Epithelial cell of proximal tubule (primary cell): ENCODE data around the gene B3GAT1. TPM values are rescaled to one million over a fixed set of nuclear protein-coding genes. Genes with fewer than 3 reads are reported as not detected.

ENCODE experiments used
- DNase-seq: peaks from one replicate; pipeline ENCODE4 v3.0.0-alpha.2; 2011; ENCODE audit warnings: low read depth
- H3K4me3 ChIP-seq: 2 replicates; pipeline ENCODE4 v1.5.1; 2011; ENCODE audit warnings: low read depth, mild to moderate bottlenecking, low read length
- total RNA-seq: library from RNA; depleted of rRNA; stranded (reverse); fragments of >200 nt; gene quantifications from 2 replicates; pipeline ENCODE4 v1.2.3, GENCODE V29; 2015
- TF ChIP-seq, protein P1 (sequence below): conservative IDR thresholded peaks from 2 replicates; pipeline ENCODE4 v1.5.1; 2012; ENCODE audit warnings: low read depth, mild to moderate bottlenecking, low read length

Gene B3GAT1
- total RNA-seq, 1 donor from 2014 or later: not detected

- TF ChIP-seq, protein P1, sequence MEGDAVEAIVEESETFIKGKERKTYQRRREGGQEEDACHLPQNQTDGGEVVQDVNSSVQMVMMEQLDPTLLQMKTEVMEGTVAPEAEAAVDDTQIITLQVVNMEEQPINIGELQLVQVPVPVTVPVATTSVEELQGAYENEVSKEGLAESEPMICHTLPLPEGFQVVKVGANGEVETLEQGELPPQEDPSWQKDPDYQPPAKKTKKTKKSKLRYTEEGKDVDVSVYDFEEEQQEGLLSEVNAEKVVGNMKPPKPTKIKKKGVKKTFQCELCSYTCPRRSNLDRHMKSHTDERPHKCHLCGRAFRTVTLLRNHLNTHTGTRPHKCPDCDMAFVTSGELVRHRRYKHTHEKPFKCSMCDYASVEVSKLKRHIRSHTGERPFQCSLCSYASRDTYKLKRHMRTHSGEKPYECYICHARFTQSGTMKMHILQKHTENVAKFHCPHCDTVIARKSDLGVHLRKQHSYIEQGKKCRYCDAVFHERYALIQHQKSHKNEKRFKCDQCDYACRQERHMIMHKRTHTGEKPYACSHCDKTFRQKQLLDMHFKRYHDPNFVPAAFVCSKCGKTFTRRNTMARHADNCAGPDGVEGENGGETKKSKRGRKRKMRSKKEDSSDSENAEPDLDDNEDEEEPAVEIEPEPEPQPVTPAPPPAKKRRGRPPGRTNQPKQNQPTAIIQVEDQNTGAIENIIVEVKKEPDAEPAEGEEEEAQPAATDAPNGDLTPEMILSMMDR: no peak
- DNase-seq: no peak
- no peak overlapping the region for H3K4me3 ChIP-seq
These were observed 25.1 kb downstream of the B3GAT1 start for GRCh38 chr11:134386945-134387344.

- TF ChIP-seq, protein P1: no peak
- no peak for DNase-seq
- H3K4me3 ChIP-seq: no peak overlapping the region
These were observed 26.1 kb downstream of the B3GAT1 start for GRCh38 chr11:134385774-134386565.

- TF ChIP-seq, protein P1: no peak
- no peak for DNase-seq
- H3K4me3 ChIP-seq: no peak overlapping the region
These were observed 26.9 kb downstream of the B3GAT1 start for GRCh38 chr11:134385171-134385570.

DNA sequence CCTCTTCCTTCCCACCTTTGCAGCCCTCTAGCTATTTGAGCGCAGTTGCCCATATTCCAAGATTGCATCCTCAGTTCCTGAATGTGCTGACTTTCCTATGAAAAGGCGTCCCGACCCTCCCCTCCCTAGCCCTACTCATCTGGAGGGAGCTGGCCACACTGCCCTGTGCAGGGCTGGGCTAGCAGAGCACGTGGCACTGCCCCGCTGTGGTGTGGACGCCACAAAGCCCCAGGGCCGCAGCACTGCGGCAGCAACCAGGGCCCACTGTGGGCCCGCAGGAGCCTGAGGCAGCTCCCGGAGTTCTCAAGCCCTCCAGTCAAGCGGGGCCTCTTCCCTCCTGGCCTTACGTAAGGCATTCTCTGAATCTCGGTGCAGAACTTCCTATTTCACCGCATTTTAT is 27.6 kb downstream of the B3GAT1 start:
- TF ChIP-seq, protein P1: no peak
- no peak for DNase-seq
- H3K4me3 ChIP-seq: no peak overlapping the region

DNA sequence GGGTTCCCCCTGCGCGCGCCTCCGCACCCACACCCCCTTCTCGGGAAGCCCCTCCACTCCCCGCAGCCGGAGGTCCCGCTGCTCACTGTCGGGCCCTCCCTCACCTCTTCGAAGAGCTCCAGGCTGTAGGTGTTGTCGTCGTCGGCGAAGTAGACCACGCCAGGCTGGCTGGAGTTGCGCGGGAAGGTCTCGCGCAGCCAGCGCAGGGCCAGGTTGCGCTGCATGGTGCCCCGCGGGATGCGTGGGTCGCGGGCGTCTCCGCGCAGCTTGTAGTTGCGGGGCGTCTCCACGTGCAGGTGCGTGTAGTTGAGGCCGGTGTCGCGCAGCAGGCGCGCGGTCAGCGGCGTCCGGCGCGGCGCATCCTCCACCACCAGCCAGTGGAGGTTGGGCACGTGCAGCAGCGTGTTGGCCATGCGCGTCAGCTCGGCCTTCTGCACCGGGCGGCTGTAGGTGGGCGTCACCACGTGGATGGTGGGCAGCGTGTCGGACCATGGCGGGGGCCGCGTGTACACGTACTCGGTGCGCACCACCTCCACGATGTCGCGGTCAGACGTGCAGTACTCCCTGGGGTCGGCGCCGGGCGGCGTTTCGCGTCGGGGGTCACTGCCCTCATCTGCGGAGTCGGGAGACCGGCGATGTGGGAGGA is 28.3 kb downstream of the B3GAT1 start:
- no peak for DNase-seq
- no peak overlapping the region for H3K4me3 ChIP-seq
- TF ChIP-seq, protein P1: no peak

- H3K4me3 ChIP-seq: no peak overlapping the region
- TF ChIP-seq, protein P1: no peak
- DNase-seq: no peak
These were observed 29.2 kb downstream of the B3GAT1 start for GRCh38 chr11:134382830-134383229.
